Astrocyte of the hippocampus (primary cell): ENCODE data around the gene UBN1.

Experiments used
- DNase-seq: peaks from one replicate; pipeline ENCODE4 v3.0.0; 2011; ENCODE audit warnings: low read depth, low spot score

The UBN1 gene

DNA sequence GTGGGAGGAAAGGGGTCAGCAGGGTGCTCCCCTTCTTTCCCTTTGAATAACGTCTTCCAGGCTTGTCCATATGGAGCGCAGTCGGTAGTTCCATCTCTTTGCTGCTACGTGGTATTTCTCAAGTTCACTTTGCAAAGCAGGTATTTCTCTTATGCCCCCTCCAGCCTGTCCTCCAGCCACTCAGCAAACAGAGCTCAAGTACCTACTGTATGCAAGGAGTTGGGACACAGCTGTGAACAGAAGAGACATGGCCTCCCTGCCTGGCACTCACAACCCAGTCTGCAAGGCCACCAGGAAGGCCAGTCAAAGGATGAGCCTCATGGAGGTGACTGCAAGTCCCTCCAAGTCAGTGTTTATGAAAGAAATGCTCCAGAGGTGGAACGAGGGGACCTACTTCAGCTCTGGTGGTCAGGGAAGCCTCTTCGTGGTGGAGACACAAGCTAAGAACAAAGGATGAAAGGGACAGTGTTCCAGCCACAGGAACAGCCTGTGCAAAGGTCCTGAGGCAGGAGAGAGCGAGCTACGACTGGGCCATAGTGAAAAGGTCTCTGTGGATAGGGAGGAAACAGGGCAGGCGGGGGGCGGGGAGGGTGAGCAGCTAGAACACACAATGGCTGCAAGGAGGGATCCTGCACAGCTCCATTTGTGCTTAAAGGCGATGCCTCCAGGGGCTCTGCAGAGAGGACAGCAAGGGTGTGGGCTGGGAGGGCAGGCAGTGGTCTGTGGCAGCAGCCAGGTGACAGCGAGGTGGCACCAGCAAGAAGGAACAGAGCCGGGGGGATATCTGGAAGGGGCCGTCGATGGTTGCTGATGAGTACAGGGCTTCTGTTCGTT is 57.0 kb downstream of the UBN1 start:
- no peak for DNase-seq

DNA sequence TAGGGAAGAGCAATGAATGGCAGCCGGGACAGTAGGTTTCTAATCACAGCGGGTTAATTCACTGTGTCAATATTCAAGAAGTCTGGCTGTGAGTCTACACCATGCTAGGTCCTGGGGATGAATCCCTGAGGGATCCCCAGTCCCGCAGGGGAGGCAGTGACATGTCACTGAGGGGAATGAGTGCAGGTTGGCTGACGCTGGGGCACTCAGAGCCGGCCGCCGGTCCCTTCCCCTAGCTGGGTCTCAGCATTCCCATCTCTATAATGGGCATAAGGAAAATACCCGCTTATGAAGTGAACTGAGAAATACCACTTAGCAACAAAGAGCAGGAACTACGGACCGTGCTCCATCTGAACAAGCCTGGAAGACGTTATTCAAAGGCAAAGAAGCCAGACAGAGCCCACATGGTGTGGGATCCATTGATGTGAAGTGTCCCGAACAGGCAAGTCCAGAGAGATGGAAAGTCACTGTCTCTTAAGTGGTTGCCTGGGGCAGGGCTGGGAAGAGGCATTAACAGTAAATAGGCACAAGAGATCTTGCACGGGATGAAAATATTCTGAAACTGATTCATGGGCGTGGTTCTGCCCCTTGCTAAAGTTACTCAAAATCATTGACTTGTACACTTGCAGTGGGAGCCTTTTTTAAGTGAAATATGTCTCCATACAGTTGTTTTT is 57.8 kb downstream of the UBN1 start:
- DNase-seq = no peak

DNA sequence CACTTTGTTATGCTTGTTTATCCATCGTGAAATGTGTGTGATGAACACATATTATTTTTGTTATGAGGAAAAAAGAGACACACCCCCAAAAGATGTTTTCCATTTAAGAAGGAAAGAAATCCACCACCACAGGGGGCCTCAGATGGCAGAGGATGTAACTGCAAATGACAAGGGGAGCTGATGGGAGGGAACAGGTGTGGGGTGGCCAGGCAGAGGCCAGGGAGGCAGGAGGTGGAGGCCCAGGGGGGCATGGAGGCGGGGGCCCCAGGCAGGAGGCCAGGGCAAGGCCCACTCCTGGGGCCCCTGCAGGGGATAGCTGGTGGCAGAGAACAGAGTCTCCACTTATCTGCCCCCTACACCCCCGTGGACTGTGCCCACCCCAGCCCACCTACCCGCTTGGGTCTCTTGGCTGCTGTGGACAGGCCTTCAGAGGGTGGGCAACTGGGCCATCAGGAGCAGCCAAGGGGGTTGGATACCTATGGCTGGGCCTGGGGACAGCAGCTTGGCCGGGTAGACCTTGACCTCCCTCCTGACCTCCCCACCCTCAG is 61.6 kb downstream of the UBN1 start:
- DNase-seq = no peak

DNA sequence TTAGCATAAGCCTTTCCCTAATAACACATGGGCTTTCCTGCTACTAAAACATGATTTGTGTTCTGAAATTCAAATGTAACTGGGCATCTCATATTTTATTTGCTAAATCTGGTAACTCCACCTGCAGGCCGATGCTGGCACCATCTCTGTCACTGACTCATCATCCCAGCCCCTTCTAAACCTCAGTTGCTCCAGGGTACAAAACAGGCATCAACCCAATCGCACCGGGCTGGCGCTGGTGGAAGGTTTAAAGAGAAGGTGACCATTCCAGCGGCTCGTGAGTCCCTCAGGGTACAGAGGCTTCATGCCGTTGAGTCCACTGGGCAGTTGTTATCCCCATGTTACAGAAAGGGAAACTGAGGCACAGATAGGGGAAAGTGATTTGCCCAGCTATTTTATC is 62.5 kb downstream of the UBN1 start:
- no peak for DNase-seq

DNA sequence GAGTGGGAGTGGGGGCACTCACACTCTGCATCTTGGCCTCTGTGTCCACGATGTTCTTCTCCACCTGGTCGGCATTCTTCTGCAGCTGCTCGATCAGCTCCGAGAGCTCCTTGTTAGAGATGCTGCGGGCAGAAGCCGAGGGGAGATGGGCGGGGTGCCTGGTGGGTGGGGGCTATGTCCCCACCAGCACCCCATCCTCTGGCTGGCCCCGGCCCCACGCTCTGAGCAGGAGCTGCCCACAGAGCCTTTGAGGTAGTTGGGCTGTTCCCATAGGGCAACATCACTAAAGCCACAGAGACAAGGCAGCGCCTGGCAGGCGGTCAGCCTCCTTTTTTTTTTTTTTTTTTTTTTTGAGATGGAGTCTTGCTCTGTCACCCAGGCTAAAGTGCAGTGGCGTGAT is 63.5 kb downstream of the UBN1 start:
- no peak for DNase-seq

DNA sequence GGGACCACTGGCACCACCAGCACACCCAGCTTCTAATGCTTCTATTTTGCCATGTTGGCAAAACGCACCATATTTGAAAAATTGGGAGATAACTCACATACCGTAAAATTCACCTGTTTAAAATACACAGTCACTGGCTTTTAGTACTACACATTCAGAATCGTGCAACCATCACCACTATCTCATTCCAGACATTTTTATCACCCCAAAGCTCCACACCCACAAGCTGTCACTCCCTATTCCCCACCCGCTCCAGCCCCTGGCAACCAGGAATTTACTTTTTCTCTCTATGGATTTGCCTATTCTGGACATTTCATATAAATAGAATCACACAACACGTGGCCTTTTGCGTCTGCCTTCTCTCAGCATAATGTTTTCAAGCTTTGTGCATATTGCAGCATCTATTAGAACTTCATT is 64.7 kb downstream of the UBN1 start:
- DNase-seq = peak; percentile 30

DNA sequence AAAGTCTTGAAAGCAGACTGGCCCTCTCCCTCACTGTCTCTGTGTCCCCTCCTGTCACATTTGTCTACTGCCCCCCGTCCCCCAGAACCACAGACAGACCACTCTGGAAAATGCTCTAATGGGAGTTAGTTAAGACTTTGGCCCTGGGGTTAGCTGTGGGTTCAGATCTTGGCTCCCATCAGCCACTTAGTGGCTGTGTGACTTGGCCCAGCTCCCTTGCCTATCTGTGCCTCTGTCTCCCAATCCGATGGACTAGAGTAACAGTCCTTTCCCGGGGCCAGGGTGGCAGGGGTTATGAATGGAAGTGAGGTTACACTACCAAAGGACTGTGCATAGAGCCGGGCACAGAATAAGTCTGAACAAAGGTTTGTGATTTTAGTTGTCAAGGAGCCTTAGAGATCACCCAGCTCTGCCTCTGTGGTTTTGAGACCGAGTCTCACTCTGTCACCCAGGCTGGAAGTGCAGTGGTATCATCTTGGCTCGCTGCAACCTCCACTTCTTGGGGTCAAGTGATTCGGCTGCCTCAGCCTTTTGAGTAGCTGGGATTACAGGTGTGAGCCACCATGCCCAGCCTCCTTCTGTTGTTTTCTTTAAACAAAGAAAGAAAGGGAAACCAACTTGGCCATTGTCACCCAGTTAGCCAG is 66.0 kb downstream of the UBN1 start:
- no peak for DNase-seq

DNA sequence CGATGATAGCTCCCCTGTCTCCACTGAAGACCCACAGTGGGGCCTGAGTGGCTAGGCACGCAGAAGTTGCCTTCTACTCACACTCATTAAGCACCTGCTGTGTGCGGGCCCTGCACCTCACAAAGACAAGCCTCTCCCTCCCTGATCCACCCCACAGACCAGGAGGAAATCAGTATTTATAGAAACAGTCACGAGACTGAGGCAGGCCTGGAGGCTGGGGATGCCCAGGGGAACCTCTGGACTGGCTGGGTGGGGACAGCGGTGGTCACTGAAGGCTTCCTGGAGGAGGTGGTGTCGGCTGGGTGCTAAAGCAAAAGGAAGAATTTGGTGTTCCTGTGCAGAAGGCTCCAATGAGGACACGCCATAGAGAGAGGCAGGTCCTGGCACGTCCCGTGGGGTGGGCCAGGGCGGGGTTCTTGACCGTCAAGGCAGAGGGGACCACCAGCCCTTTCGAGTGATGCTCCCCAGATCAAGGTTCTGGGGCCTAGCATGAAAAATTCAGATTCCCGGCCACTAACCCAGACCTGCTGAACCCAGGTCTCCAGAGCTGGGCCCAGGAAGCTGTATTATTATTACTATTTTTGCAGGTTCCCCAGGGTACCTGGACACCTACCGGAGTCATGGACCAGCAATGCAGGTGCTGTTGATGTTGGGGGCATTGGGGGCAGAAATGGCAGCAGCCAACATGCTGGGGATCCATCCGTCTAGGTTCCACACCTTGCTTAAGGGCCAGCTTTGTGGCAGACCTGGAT is 66.7 kb downstream of the UBN1 start:
- DNase-seq = no peak

DNA sequence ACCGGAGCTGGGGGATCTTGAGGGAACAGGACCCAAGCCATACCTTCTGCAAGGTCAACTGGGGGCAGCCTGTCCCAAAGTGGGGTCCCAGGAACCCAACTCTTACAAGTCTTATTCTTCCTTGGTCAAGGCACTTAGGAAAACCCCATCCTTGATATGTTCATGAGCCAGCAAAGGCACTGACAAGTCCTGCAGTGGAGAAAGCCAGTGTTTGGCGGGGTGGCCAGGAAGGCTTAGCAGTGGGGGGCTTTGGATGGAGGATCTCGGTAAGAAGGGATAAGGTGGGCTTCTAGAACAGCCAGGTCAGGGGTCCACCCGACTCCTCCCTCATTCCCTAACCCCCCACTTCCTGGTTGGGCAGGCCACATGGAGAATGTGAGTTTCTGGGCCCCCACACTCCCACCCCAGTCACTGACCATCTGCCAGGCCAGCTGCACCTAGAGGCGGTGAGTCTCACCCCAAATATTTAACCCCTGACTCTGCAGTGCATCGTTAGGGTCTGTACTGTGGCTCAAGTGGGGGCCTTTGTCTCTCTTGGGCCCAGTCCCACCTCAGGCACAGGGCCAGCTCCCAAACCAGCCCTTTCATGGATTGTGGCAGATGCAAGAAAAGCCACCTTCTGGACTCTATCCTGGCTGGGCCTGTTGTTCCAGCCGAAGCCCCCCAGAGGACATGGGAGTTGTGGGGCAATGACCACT is 67.4 kb downstream of the UBN1 start:
- DNase-seq = no peak

DNA sequence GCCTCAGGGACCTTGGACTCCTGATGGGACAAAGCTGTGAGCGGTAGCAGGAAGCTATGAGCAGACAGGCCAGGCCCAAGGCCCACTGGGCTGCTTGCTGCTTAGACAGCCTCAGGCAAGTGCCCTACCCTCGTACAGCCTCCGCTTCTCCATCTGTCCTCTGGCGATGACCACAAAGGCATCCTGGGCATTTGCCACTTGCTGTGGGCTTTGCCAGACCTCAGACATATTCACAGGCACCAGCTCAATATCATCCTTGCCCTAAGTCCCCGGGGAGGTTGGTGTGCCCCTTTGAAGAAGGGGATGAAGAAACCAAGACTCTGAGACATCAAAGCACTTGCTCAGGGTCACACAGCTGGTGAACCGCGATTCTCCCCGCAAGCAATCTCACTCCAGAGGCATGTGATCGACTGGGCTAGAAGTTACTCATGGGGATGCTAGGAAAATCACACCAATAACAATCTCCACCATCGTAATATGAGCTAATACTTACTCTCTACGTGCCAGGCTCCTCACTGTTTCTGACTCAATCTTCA is 68.0 kb downstream of the UBN1 start:
- peak; percentile 82 for DNase-seq

DNA sequence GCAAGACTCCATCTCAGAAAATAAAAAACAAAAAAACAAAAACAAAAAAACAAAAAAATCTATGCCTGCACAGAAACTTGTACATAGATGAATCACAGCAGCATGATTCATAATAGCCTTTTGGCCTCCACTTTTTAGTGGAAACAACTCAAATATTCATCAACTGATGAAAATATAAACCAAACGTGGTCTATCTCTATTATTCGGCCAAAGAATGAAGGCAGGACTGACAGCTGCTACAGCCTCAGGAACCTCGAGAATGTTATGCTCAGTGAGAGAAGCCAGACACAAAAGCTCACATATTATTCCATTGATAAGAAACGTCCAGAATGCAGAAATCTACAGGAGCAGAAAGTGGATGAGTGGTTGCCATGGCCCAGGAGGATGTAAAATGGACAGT is 69.8 kb downstream of the UBN1 start:
- DNase-seq = peak; percentile 62

DNA sequence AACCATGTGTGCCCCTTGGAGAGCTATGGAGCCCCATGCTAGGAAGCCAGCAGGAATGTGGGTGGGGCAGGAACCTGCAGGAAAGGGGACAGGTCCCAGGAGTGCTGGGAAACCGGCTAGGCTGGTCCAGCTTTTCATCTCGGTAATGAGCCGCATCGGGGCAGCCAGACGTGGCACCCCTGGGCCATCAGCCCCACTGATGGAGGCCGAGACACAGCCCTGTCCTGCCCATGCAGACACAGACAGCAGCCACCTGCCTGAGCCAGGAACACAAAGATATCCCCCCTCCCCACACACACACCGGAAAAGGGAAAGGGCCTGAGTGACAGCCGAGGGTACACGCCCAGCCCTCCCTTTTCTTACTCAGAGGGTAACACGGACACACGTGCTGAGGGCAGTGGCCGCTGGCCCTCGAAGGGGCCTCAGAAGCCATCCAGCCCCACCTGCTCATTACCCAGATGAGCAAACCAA is 71.5 kb downstream of the UBN1 start:
- DNase-seq = no peak

DNA sequence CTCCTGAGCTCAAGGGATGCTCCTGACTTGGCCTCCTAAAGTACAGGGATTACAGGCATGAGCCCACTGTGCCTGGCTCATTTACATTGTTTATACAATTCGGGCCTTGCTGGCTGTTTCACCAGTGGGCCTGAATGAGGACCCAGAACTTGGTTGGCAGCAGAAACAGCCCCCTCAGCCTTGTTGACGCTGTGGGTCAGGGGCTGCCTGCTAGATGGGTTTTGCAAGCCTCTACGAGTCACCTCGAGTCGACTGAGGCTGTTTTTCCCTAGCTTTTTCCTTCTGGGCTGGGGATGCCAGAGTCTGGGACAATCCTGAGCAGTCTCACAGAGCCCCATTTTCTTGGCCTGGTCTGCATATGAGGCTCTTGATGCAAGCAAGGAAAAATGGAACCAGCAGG is 73.5 kb downstream of the UBN1 start:
- DNase-seq = no peak

DNA sequence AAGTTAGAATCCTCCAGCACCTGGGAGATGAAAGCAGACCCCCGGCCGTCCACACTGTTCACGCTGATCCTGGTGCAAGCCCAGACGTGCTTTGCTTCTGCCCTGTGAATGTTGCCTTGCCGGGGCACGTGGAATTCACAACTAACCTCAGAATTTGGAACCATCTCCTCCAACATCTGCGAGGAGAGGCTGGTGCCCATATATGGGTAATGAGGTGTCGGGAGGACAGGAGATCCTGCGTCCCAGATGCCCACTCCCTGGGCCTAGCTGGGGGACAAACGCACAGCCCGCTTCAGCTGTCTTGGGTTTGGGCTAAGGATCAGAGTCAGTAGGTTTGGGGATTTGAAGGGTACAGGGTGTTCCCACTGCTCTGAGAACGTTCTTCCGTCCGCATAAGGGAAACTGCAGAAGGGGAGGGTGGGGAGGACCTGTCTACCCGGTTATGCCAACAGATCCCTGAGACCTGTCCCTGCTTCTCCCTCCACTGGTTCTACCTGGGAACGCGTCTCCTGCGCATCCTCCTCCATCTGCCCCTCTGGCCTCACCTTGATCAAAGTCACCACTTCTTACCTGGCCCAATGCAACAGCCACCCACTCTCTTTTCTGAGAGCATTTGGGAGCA is 75.6 kb downstream of the UBN1 start:
- no peak for DNase-seq

DNA sequence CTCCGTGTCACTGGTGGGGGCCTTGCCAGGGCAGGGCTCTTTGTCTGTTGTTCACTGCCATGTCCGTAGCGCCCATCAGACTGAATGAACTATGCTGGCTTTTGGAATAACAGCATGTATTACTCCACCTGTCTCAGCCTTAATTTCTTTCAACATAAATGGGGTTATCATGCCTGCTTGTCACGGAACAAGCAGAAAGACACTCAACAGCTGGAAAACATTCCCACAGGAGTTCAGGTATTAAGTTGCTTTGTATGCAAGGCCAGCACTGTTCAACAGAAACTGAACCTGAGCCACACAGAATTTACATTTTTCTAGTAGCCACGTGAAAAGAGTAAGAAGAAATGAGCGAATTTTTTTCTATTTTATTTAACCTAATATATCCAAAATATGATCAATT is 76.6 kb downstream of the UBN1 start:
- DNase-seq = no peak

DNA sequence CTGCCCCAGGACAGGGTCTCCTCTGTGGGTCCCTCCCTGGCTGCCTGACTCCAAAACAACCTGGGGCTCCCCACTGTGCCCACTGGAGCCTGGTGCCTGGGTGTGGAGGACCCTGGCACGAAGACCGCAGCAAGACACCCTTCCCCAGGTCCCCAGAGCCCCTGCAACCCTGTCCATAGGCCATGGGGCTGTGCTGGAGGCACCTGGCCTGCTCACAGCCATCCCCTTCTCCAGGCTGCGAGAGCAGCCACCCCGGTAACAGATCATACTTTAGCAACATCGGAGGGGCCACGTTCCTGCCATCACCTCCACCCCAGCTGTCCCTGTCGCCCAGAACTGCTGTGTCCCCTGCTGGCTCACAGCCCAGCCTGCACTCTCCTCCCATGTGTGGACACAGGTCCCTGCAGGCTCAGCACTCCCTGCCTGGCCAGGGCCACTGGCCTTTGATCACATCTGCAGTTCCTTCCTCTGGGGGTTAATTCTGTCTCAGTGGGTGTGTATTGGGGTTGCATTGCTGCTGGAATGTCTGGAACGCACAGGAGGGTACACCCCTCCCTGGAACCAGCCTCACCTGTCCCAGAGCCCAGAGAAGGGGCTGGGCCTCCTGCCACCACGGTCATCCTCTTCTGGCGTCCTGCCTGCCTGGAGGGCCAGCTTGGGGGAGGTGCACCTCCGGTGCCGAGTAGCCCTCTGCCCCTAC is 77.5 kb downstream of the UBN1 start:
- DNase-seq = no peak

DNA sequence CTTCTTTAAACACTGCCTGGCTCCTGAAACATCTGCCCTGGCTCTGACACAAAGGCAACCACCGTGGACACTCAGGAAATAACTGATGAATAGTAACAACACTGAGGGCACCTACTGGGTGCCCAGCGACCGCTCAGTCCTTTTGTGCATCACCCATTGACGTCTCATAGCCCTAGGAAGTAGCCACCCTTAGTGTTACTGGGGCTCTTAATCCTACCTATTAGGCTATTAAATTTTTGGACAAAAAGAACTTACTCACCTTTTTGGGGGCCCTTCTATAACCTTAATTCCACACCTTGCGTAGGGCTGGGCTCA is 78.0 kb downstream of the UBN1 start:
- DNase-seq = no peak

DNA sequence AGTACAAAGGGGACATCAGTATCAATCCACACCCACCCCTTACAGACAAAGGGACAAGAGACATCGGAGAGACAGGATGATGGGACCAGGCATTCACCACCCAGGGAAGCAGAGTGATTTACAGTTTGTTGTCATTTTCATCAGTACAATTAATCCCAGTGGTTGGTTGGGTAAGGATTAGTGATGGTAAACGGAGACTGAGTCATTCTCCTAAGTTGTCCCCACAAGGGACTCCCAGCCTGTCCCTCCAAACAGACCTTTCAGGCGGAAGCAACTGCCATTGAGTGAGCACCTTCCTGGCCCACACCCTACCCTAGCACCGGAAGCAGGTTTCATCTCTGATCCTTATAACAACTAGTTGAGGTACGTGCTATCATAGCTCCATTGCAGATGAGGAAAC is 78.5 kb downstream of the UBN1 start:
- DNase-seq = no peak

DNA sequence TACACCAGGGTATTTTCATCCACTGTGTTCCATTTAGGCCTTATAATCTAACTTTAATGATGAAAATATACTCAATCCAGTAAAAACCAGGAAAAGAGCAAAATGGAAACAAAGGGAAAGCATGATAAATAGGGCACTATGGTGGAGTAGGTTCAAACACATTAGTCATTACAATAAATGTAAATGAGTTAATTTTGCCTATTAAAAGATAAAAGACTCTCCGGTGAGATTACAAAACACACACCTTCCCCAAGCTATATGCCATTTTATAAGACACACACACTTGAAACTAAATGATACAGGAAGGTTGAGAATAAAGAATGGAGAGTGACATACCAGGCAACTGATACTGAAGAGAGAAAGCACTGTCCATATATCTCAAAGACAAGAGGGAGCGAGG is 79.6 kb downstream of the UBN1 start:
- no peak for DNase-seq

DNA sequence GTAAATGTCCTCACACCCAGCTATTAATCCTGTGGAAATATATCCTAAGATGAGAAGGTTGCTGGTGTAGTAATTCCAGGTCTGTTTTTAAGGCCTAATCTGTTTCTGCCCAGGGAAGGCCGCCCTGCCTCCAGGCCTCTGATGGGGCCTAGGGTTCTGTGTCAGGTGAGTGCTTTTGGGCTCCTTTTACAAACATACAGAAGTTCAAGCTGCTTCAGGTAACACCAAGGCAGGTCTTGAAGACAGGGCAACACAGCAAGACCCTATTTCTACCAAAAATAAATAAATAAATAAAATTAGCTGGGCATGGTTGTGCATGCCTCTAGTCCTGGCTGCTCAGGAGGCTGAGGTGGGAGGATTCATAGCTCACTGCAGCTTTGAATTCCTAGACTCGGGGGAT is 80.4 kb downstream of the UBN1 start:
- no peak for DNase-seq
